Stomach (tissue), 4 donors: ENCODE data around the gene ETV1.

Source experiments
- CTCF ChIP-seq, 7 experiments: fragments of 450-650 bp in 4 of 7; fragments of 200-600 bp in 3 of 7; sonication (generic) in 3 of 7; IDR thresholded peaks; one replicate each; pipeline ENCODE4 v1.5.1; 2016 to 2019; ENCODE audit warnings: antibody characterized with exemption in 7 of 7, control low read depth in 2 of 7, mild to moderate bottlenecking in 1 of 7
- EP300 ChIP-seq: sonication (generic); formaldehyde crosslinking; IDR thresholded peaks from one replicate; pipeline ENCODE4 v1.6.1; 2017; ENCODE audit warnings: antibody characterized with exemption
- POLR2A ChIP-seq, 4 donors: fragments of 450-650 bp; IDR thresholded peaks; one replicate each; pipeline ENCODE4 v1.6.1; 2016; ENCODE audit warnings: antibody characterized with exemption in 4 of 4, control low read depth in 2 of 4, mild to moderate bottlenecking in 1 of 4, moderate library complexity in 1 of 4
- POLR2AphosphoS5 ChIP-seq, 3 donors: sonication (generic); formaldehyde crosslinking; IDR thresholded peaks; one replicate each; pipeline ENCODE4 v1.6.1; 2016; ENCODE audit warnings: antibody characterized with exemption in 3 of 3

GRCh38 chr7:13976594-13976993 is 12.9 kb downstream of the ETV1 start:
- TF ChIP-seq CTCF (IDR thresholded peaks at IDR 0.05): no peak
- no peak for TF ChIP-seq POLR2A (IDR thresholded peaks at IDR 0.05)
- no peak for TF ChIP-seq POLR2AphosphoS5 (IDR thresholded peaks at IDR 0.05)
- no peak for TF ChIP-seq EP300
